ENCODE measurements around the gene GNAQ. TPM values are rescaled to one million over a fixed set of nuclear protein-coding genes. Genes with fewer than 3 reads are reported as not detected.

Gene GNAQ
- 10 to 100 TPM; 40.8 to 54.7 (median 53.8) TPM for total RNA-seq

DNA sequence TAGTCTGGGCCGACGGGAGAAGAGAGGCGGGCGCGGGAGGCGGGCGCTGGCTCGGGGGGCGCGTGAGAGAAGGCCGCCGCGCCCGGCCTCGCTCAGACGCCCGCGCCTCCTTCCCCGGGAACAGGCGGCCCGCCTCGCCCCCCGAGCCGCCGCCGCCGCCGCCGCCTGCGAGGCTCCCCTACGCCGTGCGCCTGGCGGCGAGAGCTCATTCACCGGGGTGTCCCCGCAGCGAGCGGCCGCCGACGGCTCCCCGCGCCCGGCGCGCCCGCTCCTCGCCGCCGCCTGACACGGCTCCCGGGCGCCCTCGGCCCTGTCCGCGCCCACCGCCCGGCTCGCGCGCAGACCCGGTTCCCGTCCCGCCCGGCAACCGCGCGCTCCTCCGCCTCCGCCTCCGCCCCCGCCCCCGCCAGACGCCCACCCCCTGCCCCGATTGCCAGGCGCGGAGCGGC is at the start of gene GNAQ:
Gene GNAQ (minus strand): TSS at position 368 of the 449 bp plus-strand sequence. CDS start 576 bp downstream, outside the sequence.
- TF ChIP-seq, protein P1, sequence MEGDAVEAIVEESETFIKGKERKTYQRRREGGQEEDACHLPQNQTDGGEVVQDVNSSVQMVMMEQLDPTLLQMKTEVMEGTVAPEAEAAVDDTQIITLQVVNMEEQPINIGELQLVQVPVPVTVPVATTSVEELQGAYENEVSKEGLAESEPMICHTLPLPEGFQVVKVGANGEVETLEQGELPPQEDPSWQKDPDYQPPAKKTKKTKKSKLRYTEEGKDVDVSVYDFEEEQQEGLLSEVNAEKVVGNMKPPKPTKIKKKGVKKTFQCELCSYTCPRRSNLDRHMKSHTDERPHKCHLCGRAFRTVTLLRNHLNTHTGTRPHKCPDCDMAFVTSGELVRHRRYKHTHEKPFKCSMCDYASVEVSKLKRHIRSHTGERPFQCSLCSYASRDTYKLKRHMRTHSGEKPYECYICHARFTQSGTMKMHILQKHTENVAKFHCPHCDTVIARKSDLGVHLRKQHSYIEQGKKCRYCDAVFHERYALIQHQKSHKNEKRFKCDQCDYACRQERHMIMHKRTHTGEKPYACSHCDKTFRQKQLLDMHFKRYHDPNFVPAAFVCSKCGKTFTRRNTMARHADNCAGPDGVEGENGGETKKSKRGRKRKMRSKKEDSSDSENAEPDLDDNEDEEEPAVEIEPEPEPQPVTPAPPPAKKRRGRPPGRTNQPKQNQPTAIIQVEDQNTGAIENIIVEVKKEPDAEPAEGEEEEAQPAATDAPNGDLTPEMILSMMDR (IDR thresholded peaks at IDR 0.05), result no peak
- DNase-seq (ENCODE audit: low spot score) (no peak), ATAC-seq (ENCODE audit: low FRiP score) (peak; percentile 31)

DNA sequence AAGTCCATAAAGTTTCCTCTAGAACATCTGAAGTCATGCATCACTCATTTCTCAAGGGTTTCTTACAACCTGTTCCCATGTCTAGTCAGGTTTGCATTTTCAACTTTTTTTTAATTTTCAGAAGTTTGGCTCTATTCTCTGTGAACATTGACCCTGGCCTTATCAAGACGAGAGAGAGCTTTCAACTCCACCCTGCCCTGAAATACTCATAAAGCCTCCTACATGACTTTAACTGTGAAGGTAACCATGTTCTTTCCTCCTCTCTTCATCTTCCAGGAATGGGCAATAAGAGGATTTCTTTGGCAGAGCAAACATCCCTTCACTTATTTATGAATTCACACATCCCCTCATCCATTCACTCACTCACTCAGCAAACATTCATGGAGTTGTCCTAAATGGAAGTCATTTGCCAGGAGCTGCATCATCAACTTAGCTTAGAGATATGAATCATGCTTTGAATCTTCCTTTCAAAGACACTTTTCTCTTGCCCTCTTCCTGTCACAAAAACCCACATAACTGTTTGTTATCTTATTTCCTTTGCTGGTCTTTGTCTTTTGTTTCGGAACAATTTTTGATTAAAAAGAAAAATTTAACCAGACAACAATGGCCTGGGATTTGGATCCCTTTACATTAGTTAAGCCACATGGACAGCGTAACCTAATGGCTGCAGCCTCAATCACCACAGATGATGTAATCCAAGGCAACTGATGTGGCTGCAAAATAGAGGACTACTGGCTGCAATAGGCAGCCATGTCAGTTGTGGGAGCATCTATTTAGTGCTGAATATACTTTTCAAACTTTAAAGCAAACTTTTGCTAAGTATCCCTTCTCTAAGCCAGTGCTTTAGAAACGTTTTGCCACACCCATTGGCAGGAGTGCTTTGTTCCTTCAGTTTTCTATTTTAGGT is 43.0 kb upstream of the GNAQ start:
- ATAC-seq (ENCODE audit: low FRiP score) (no peak), DNase-seq (ENCODE audit: low spot score) (no peak)
- TF ChIP-seq, protein P1 (IDR thresholded peaks at IDR 0.05), result no peak

DNA sequence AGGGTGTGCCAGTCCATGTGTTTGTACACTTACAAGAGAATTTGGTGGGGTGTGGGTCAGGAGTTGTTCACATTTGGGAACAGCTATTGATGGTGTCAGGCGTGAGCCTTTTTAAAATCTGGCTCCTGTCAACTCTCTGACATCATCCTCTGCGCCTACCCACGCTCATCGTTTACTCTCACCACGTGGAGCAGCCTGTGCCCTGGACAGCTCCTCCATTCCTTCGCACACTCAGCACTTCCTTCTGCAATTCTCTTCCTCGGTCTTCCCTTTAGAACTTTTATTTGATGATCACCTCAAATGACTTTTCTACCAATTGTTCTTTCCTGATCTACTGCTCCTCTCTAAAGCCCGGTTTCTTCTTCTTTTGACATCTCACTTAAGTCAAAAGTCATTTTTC is 42.1 kb upstream of the GNAQ start:
- TF ChIP-seq, protein P1 (IDR thresholded peaks at IDR 0.05), result no peak
- DNase-seq (ENCODE audit: low spot score) (no peak), ATAC-seq (ENCODE audit: low FRiP score) (no peak)

DNA sequence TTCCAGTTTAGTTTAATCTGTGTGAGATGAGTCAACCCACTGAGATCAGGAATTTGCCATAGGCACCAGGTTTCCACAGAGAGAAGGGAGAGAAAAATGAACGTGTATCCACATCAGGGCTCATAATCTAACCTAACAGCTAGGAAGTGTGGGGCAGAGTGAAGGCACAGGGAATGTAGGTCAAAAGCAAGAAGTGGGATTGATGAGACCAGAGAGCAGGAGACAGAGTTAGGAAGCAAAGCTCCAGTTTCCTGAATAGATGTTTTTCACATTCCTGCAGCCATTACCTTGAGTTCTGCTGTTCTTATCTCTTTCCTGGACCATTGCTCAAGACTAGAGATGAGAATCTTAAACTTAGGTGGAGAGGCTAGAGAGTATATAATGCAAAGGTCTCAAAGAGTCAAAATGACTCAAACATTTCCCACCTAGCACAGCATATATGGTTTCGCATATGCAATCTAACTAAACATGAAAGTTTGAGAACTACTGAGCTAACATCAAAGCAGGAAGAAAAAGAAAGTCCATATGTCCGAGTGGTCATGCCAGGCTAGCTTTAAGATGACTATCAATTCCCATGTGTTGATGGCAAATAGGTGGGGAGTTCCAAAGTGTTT is 41.1 kb upstream of the GNAQ start:
- TF ChIP-seq, protein P1 (IDR thresholded peaks at IDR 0.05), result no peak
- DNase-seq (ENCODE audit: low spot score) (no peak), ATAC-seq (ENCODE audit: low FRiP score) (no peak)

DNA sequence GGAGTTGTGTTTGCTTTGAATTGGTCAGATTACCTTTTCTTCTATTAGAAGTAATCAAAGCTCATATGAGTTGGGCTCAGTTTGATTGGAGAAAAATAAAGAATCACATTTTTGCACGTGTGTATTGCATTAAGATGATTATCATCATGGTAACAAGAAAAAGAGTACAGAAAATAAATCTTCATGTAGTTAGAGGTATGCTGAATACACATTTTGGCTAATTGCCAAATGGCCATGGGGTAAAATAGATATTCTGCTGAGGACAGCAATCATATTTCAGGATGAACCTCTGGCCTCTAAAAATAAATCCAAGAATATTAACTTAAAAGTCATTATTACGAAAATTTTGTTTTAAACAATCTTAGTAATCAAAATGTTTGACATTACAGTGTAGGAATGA is 38.9 kb upstream of the GNAQ start:
- DNase-seq (ENCODE audit: low spot score) (no peak), ATAC-seq (ENCODE audit: low FRiP score) (no peak)
- TF ChIP-seq, protein P1 (IDR thresholded peaks at IDR 0.05), result no peak

DNA sequence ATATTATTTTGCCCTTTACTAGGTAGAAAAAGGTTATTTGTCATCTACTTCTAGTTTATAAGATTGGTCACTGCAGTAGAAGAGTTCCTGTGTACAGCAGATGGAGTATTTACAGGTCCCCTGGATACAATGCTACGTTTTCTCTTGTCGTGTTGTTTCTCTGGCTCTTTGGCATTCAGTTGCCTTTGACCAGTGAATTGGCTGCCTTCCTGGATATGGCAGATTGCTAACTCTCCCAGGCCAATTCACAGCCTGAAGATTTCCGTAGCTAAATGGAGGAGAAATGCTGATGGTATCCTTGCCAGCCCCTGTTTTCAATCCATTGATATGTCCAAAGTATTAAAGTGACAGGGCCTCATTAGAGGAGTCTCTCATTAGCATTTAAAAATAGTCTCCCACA is 32.5 kb upstream of the GNAQ start:
- TF ChIP-seq, protein P1 (IDR thresholded peaks at IDR 0.05), result no peak
- no peak for DNase-seq (ENCODE audit: low spot score)
- no peak for ATAC-seq (ENCODE audit: low FRiP score)

Data from omental fat pad (tissue), 4 donors.